ENCODE data around the gene CHID1. TPM values are rescaled to one million over a fixed set of nuclear protein-coding genes. Genes with fewer than 3 reads are reported as not detected.

Gene CHID1
- total RNA-seq, 2 experiments from 2014 or later = 30.6 to 71.1 TPM

DNA sequence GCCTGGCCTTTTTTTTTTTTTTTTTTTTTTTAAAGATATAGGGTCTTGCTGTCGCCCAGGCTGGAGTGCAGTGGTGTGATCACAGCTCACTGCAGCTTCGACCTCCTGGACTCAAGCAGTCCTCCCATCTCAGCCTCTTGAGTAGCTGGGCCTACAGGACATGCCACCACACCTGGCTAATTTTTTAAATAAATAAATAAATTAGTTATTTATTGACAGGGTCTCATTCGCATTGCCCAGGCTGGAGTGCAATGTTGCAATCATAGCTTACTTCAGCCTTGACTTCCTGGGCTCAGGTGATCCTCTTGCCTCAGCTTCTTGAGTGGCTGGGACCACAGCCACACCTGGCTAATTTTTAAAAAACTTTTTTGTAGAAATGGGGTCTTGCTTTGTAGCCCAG lies 25.6 kb upstream of the CHID1 start:
- BruUV-seq (replicated peaks) = no TSS peak
- POLR2A ChIA-PET = no interaction called here

DNA sequence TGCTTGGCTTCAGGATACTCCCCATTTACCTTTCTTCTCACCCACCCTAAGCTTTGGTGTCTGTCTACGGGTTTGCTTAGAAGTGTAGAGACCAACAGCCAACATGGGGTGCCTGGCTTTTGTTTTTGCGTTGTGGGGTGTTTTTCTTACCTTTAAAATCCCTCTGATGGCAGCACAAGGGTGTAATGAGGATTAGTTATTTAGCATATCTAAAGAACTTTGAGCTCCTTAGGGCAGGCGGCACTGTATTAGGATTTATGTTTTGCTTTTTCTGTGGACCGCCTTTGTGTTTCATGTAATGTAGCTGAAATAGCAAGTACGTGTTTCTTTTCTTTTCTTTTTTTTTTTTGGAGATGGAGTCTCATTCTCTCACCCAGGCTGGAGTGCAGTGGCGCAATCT lies 23.9 kb upstream of the CHID1 start:
- POLR2A ChIA-PET = no interaction called here
- CTCF ChIA-PET (ENCODE audit: unreplicated experiment) = no interaction called here
- H3K9me2 ChIP-seq (ENCODE audit: insufficient read depth, low read length) = no peaks in the 10 kb centered on the region
- TF ChIP-seq, protein P1, sequence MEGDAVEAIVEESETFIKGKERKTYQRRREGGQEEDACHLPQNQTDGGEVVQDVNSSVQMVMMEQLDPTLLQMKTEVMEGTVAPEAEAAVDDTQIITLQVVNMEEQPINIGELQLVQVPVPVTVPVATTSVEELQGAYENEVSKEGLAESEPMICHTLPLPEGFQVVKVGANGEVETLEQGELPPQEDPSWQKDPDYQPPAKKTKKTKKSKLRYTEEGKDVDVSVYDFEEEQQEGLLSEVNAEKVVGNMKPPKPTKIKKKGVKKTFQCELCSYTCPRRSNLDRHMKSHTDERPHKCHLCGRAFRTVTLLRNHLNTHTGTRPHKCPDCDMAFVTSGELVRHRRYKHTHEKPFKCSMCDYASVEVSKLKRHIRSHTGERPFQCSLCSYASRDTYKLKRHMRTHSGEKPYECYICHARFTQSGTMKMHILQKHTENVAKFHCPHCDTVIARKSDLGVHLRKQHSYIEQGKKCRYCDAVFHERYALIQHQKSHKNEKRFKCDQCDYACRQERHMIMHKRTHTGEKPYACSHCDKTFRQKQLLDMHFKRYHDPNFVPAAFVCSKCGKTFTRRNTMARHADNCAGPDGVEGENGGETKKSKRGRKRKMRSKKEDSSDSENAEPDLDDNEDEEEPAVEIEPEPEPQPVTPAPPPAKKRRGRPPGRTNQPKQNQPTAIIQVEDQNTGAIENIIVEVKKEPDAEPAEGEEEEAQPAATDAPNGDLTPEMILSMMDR (conservative IDR thresholded peaks at IDR 0.05; ENCODE audit: low read length) = no peak
- no peak for TF ChIP-seq EZH2phosphoT487 (IDR thresholded peaks at IDR 0.05; ENCODE audit: borderline replicate concordance, low read depth, low read length)
- no peaks in the 10 kb centered on the region for H3K9me3 ChIP-seq (ENCODE audit: low read length)
- BruUV-seq (replicated peaks) = no TSS peak
- H3K27ac ChIP-seq (ENCODE audit: low read depth, low read length, poor library complexity, severe bottlenecking) = no peak overlapping the region
- H3K4me2 ChIP-seq (ENCODE audit: low read length) = no peak overlapping the region
- H2AFZ ChIP-seq (ENCODE audit: low read length) = no peak overlapping the region
- H3K4me1 ChIP-seq (ENCODE audit: insufficient read depth, low read length, poor library complexity, severe bottlenecking) = no peaks in the 10 kb centered on the region
- no peaks in the 10 kb centered on the region; the same call in 1 of the 2 replicates for H3K36me3 ChIP-seq (ENCODE audit: insufficient read depth, low read length)
- H3K4me3 ChIP-seq (ENCODE audit: low read depth, low read length, poor library complexity, severe bottlenecking) = no peak overlapping the region
- intact Hi-C loops (cut with micrococcal nuclease; ENCODE audit: unreplicated experiment) = no loop called here
- no peaks in the 10 kb centered on the region for H4K20me1 ChIP-seq (ENCODE audit: insufficient read depth, low read length)
- no peak for DNase-seq (ENCODE audit: low spot score)
- peaks cover 36% of the 10 kb centered on the region; the same call in 1 of the 2 replicates for H3K79me2 ChIP-seq (ENCODE audit: insufficient read depth, low read depth, low read length)

More for the DNA sequence above, 25.6 kb upstream of the CHID1 start:
- intact Hi-C loops (cut with micrococcal nuclease; ENCODE audit: unreplicated experiment) = no loop called here
- H3K4me3 ChIP-seq (ENCODE audit: low read depth, low read length, poor library complexity, severe bottlenecking) = no peak overlapping the region
- H3K9me3 ChIP-seq (ENCODE audit: low read length) = no peaks in the 10 kb centered on the region
- H3K9me2 ChIP-seq (ENCODE audit: insufficient read depth, low read length) = no peaks in the 10 kb centered on the region
- no peak for DNase-seq (ENCODE audit: low spot score)
- TF ChIP-seq EZH2phosphoT487 (IDR thresholded peaks at IDR 0.05; ENCODE audit: borderline replicate concordance, low read depth, low read length) = no peak
- TF ChIP-seq, protein P1 (conservative IDR thresholded peaks at IDR 0.05; ENCODE audit: low read length) = no peak
- H3K4me1 ChIP-seq (ENCODE audit: insufficient read depth, low read length, poor library complexity, severe bottlenecking) = no peaks in the 10 kb centered on the region
- CTCF ChIA-PET (ENCODE audit: unreplicated experiment) = no interaction called here
- no peaks in the 10 kb centered on the region for H4K20me1 ChIP-seq (ENCODE audit: insufficient read depth, low read length)
- H2AFZ ChIP-seq (ENCODE audit: low read length) = no peak overlapping the region
- H3K79me2 ChIP-seq (ENCODE audit: insufficient read depth, low read depth, low read length) = peaks cover 34% of the 10 kb centered on the region; the same call in 1 of the 2 replicates
- no peaks in the 10 kb centered on the region; the same call in 1 of the 2 replicates for H3K36me3 ChIP-seq (ENCODE audit: insufficient read depth, low read length)
- H3K27ac ChIP-seq (ENCODE audit: low read depth, low read length, poor library complexity, severe bottlenecking) = no peak overlapping the region
- H3K4me2 ChIP-seq (ENCODE audit: low read length) = no peak overlapping the region

DNA sequence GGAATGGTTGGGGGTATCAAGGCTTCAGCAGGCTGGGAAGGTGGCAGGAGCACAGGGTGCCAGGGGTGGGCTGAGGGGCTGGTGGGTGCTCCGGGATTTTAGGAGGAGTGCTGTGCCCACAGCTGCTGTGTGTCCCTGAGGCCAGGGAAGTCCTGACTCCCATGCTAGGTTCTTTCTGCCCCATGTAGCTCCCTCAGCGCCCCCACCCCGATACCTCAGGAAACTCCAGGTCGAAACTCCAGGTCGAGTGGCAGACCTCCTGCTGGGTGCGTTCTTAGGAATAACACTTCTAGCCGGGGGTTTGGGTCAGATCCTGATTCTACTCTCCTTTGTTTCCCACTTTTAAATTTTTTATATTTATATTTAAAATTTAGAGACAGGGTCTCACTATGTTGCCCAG lies 23.3 kb upstream of the CHID1 start:
- no peaks in the 10 kb centered on the region for H3K4me1 ChIP-seq (ENCODE audit: insufficient read depth, low read length, poor library complexity, severe bottlenecking)
- intact Hi-C loops (cut with micrococcal nuclease; ENCODE audit: unreplicated experiment) = no loop called here
- no peak overlapping the region for H3K4me2 ChIP-seq (ENCODE audit: low read length)
- H4K20me1 ChIP-seq (ENCODE audit: insufficient read depth, low read length) = no peaks in the 10 kb centered on the region
- no peak for DNase-seq (ENCODE audit: low spot score)
- peaks cover 40% of the 10 kb centered on the region; the same call in 1 of the 2 replicates for H3K79me2 ChIP-seq (ENCODE audit: insufficient read depth, low read depth, low read length)
- H3K4me3 ChIP-seq (ENCODE audit: low read depth, low read length, poor library complexity, severe bottlenecking) = no peak overlapping the region
- no peaks in the 10 kb centered on the region for H3K9me2 ChIP-seq (ENCODE audit: insufficient read depth, low read length)
- no TSS peak for BruUV-seq (replicated peaks)
- H3K27ac ChIP-seq (ENCODE audit: low read depth, low read length, poor library complexity, severe bottlenecking) = no peak overlapping the region
- POLR2A ChIA-PET = no interaction called here
- H2AFZ ChIP-seq (ENCODE audit: low read length) = no peak overlapping the region
- CTCF ChIA-PET (ENCODE audit: unreplicated experiment) = no interaction called here
- H3K9me3 ChIP-seq (ENCODE audit: low read length) = no peaks in the 10 kb centered on the region
- peaks cover 4% of the 10 kb centered on the region; the same call in 1 of the 2 replicates for H3K36me3 ChIP-seq (ENCODE audit: insufficient read depth, low read length)
- TF ChIP-seq, protein P1 (conservative IDR thresholded peaks at IDR 0.05; ENCODE audit: low read length) = no peak
- no peak for TF ChIP-seq EZH2phosphoT487 (IDR thresholded peaks at IDR 0.05; ENCODE audit: borderline replicate concordance, low read depth, low read length)

All from OCI-LY7 (cell line).